Measurements from ENCODE around the gene PCID2.
A peak's percentile ranks its signal among the peaks of the same experiment; 100 is the strongest.

Gene PCID2

GRCh38 chr13:113192902-113193301 is 15.6 kb downstream of the PCID2 start:
- no peak for TF ChIP-seq CTCF (IDR thresholded peaks at IDR 0.05; ENCODE audit: low read depth, low read length)
- no peak for DNase-seq (ENCODE audit: extremely low read depth, low read depth)

- TF ChIP-seq CTCF (IDR thresholded peaks at IDR 0.05; ENCODE audit: low read depth, low read length): no peak
- DNase-seq (ENCODE audit: extremely low read depth, low read depth): no peak
These were observed 16.2 kb downstream of the PCID2 start for GRCh38 chr13:113192279-113192678.

GRCh38 chr13:113190181-113190580 is 18.3 kb downstream of the PCID2 start:
- no peak for DNase-seq (ENCODE audit: extremely low read depth, low read depth)
- no peak for TF ChIP-seq CTCF (IDR thresholded peaks at IDR 0.05; ENCODE audit: low read depth, low read length)

- DNase-seq (ENCODE audit: extremely low read depth, low read depth): no peak
- TF ChIP-seq CTCF (IDR thresholded peaks at IDR 0.05; ENCODE audit: low read depth, low read length): no peak
These were observed 20.4 kb downstream of the PCID2 start for GRCh38 chr13:113187883-113188665.

GRCh38 chr13:113187263-113187669 is 21.2 kb downstream of the PCID2 start:
- peak; percentile 95 for DNase-seq (ENCODE audit: extremely low read depth, low read depth)
- peak; percentile 2 for TF ChIP-seq CTCF (IDR thresholded peaks at IDR 0.05; ENCODE audit: low read depth, low read length)

- TF ChIP-seq CTCF (IDR thresholded peaks at IDR 0.05; ENCODE audit: low read depth, low read length): no peak
- DNase-seq (ENCODE audit: extremely low read depth, low read depth): no peak
These were observed 22.2 kb downstream of the PCID2 start for GRCh38 chr13:113186061-113186900.
